Keratinocyte (primary cell): ENCODE results near the gene ARRDC3.

ENCODE experiments used
- EZH2 ChIP-seq: IDR thresholded peaks from one replicate; pipeline ENCODE4 v1.6.1; 2012; ENCODE audit warnings: inconsistent platforms, mild to moderate bottlenecking, low read length, moderate library complexity
- TF ChIP-seq, protein P1 (sequence below), 3 experiments: IDR thresholded peaks in 1 of 3; conservative IDR thresholded peaks in 1 of 3; optimal IDR thresholded peaks in 1 of 3; 2 replicates in 2 of 3; 3 replicates in 1 of 3; pipeline versions ENCODE3 to v1.5.1; 2011; ENCODE audit warnings: low read length in 3 of 3, mild to moderate bottlenecking in 3 of 3, moderate library complexity in 2 of 3, control low read depth in 1 of 3, inconsistent platforms in 1 of 3; ENCODE audit not compliant: insufficient read depth in 2 of 3; ENCODE audit errors: extremely low read depth in 1 of 3

DNA sequence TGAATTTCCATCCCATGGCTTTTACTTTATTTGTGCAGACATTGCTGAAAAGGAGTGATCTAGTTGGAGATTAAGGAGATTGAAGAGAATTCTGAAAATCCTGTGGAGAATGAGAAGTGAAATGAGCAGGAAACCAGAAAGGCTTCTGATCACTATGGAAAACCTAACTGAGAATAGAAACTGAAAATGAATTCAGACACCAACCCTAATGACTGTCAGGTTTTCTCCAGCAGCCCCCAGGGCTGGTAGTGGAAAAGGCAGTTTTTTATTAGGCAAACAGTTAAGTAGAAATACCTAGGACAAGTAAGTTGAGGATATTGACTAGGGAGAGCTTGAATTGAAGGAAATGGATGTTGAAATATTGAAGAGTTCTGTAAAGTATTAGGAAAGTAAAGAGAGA lies 14.7 kb upstream of the ARRDC3 start:
- TF ChIP-seq, protein P1, sequence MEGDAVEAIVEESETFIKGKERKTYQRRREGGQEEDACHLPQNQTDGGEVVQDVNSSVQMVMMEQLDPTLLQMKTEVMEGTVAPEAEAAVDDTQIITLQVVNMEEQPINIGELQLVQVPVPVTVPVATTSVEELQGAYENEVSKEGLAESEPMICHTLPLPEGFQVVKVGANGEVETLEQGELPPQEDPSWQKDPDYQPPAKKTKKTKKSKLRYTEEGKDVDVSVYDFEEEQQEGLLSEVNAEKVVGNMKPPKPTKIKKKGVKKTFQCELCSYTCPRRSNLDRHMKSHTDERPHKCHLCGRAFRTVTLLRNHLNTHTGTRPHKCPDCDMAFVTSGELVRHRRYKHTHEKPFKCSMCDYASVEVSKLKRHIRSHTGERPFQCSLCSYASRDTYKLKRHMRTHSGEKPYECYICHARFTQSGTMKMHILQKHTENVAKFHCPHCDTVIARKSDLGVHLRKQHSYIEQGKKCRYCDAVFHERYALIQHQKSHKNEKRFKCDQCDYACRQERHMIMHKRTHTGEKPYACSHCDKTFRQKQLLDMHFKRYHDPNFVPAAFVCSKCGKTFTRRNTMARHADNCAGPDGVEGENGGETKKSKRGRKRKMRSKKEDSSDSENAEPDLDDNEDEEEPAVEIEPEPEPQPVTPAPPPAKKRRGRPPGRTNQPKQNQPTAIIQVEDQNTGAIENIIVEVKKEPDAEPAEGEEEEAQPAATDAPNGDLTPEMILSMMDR (optimal IDR thresholded peaks at IDR 0.05 in 1 of 3, IDR thresholded peaks at IDR 0.05 in 1 of 3, conservative IDR thresholded peaks at IDR 0.05 in 1 of 3; ENCODE audit: extremely low read depth in 1 of 3, insufficient read depth in 2 of 3, low read length in 3 of 3): no peak
- TF ChIP-seq EZH2: no peak
